Central memory CD8-positive, alpha-beta T cell (primary cell): ENCODE measurements around the gene SLAMF9.

Experiments used
- ATAC-seq: fragments of 150-1000 bp; cut with Tn5 transposase; replicated peaks from 2 replicates; pipeline ENCODE4 v1.10.0; 2022; ENCODE audit warnings: mild to moderate bottlenecking, moderate FRiP score, moderate number of reproducible peaks; ENCODE audit not compliant: poor library complexity, severe bottlenecking; ENCODE audit errors: extremely low read depth
- DNase-seq, 2 donors: peaks; one replicate each; pipeline ENCODE4 v3.0.0; 2021; ENCODE audit warnings: low spot score in 2 of 2
- H3K27ac Mint-ChIP-seq: one replicate; pipeline ENCODE4 v1.8.0; 2022; ENCODE audit warnings: low read depth, mild to moderate bottlenecking, moderate library complexity, mixed read lengths
- H3K27me3 Mint-ChIP-seq: one replicate; pipeline ENCODE4 v1.8.0; 2022; ENCODE audit warnings: mixed read lengths
- H3K36me3 Mint-ChIP-seq: one replicate; pipeline ENCODE4 v1.8.0; 2022; ENCODE audit warnings: mild to moderate bottlenecking, moderate library complexity, mixed read lengths; ENCODE audit not compliant: insufficient read depth
- H3K4me1 Mint-ChIP-seq: one replicate; pipeline ENCODE4 v1.8.0; 2022; ENCODE audit warnings: mixed read lengths
- H3K4me3 Mint-ChIP-seq: one replicate; pipeline ENCODE4 v1.8.0; 2022; ENCODE audit warnings: mild to moderate bottlenecking, moderate library complexity, mixed read lengths
- H3K9me3 Mint-ChIP-seq: one replicate; pipeline ENCODE4 v1.8.0; 2022; ENCODE audit warnings: mixed read lengths

SLAMF9 gene

GRCh38 chr1:159924791-159925718 lies 29.0 kb downstream of the SLAMF9 start, which contains the start of gene TAGLN2:
Gene TAGLN2, minus strand, starts transcription at chr1:159925507. Its CDS starts 4,998 bp downstream, at chr1:159920509.
- peaks cover 63% of the 10 kb centered on the region for H3K4me1 Mint-ChIP-seq
- H3K9me3 Mint-ChIP-seq = no peaks in the 10 kb centered on the region
- H3K4me3 Mint-ChIP-seq = peak within 1 kb of the TSS; percentile 96
- peak within 1 kb of the TSS; percentile 100 for H3K27ac Mint-ChIP-seq
- peaks cover 60% of the 10 kb centered on the region for H3K36me3 Mint-ChIP-seq
- ATAC-seq = peak; percentile 44
- peak; percentile 81 to 86 for DNase-seq
- no peaks in the 10 kb centered on the region for H3K27me3 Mint-ChIP-seq

GRCh38 chr1:159924025-159924790 lies 29.8 kb downstream of the SLAMF9 start:
- ATAC-seq = peak; percentile 50
- peak overlapping the region; percentile 100 for H3K27ac Mint-ChIP-seq
- DNase-seq = peak; percentile 66 to 73
- no peaks in the 10 kb centered on the region for H3K27me3 Mint-ChIP-seq
- H3K4me3 Mint-ChIP-seq = peak overlapping the region; percentile 96
- H3K9me3 Mint-ChIP-seq = no peaks in the 10 kb centered on the region
- H3K36me3 Mint-ChIP-seq = peaks cover 68% of the 10 kb centered on the region
- peaks cover 71% of the 10 kb centered on the region for H3K4me1 Mint-ChIP-seq

- H3K36me3 Mint-ChIP-seq = peaks cover 73% of the 10 kb centered on the region
- peaks cover 75% of the 10 kb centered on the region for H3K4me1 Mint-ChIP-seq
- H3K27me3 Mint-ChIP-seq = no peaks in the 10 kb centered on the region
- DNase-seq (peak; percentile 82 to 95), ATAC-seq (peak; percentile 68)
- no peaks in the 10 kb centered on the region for H3K9me3 Mint-ChIP-seq
- peak overlapping the region; percentile 96 for H3K4me3 Mint-ChIP-seq
- peak overlapping the region; percentile 100 for H3K27ac Mint-ChIP-seq
These were observed 30.6 kb downstream of the SLAMF9 start for GRCh38 chr1:159923203-159924024.

GRCh38 chr1:159922511-159923202 lies 31.4 kb downstream of the SLAMF9 start:
- DNase-seq (peak in 1 of 2 donors; percentile 25), ATAC-seq (no peak)
- Mint-ChIP-seq H3K27ac (peak overlapping the region; percentile 100), H3K36me3 (peaks cover 80% of the 10 kb centered on the region), H3K9me3 (no peaks in the 10 kb centered on the region), H3K27me3 (no peaks in the 10 kb centered on the region), H3K4me1 (peaks cover 82% of the 10 kb centered on the region), H3K4me3 (peak overlapping the region; percentile 96)

GRCh38 chr1:159921700-159922504 lies 32.1 kb downstream of the SLAMF9 start:
- peak in 1 of 2 donors; percentile 40 for DNase-seq

GRCh38 chr1:159921251-159921650 lies 32.8 kb downstream of the SLAMF9 start:
- Mint-ChIP-seq H3K27me3 (no peaks in the 10 kb centered on the region), H3K36me3 (peaks cover 88% of the 10 kb centered on the region), H3K4me3 (peak overlapping the region; percentile 96), H3K27ac (peak overlapping the region; percentile 100), H3K4me1 (peaks cover 81% of the 10 kb centered on the region), H3K9me3 (no peaks in the 10 kb centered on the region)
- DNase-seq (no peak), ATAC-seq (no peak)

More at GRCh38 chr1:159921700-159922504, 32.1 kb downstream of the SLAMF9 start:
- Mint-ChIP-seq H3K27ac (peak overlapping the region; percentile 100), H3K4me1 (peaks cover 84% of the 10 kb centered on the region), H3K4me3 (peak overlapping the region; percentile 96), H3K27me3 (no peaks in the 10 kb centered on the region), H3K9me3 (no peaks in the 10 kb centered on the region), H3K36me3 (peaks cover 84% of the 10 kb centered on the region)
- ATAC-seq = no peak

GRCh38 chr1:159920651-159921050 lies 33.4 kb downstream of the SLAMF9 start:
- H3K36me3 Mint-ChIP-seq = peaks cover 82% of the 10 kb centered on the region
- H3K4me1 Mint-ChIP-seq = peaks cover 81% of the 10 kb centered on the region

GRCh38 chr1:159920202-159920601 lies 33.8 kb downstream of the SLAMF9 start:
- peaks cover 78% of the 10 kb centered on the region for H3K36me3 Mint-ChIP-seq
- no peak overlapping the region for H3K4me3 Mint-ChIP-seq

More at GRCh38 chr1:159920651-159921050, 33.4 kb downstream of the SLAMF9 start:
- ATAC-seq (no peak), DNase-seq (no peak)
- Mint-ChIP-seq H3K4me3 (peak overlapping the region; percentile 96), H3K9me3 (no peaks in the 10 kb centered on the region), H3K27ac (peak overlapping the region; percentile 100), H3K27me3 (no peaks in the 10 kb centered on the region)

GRCh38 chr1:159919236-159919865 lies 34.7 kb downstream of the SLAMF9 start:
- Mint-ChIP-seq H3K9me3 (no peaks in the 10 kb centered on the region), H3K4me3 (no peak overlapping the region), H3K36me3 (peaks cover 71% of the 10 kb centered on the region), H3K27ac (peak overlapping the region; percentile 100), H3K27me3 (no peaks in the 10 kb centered on the region), H3K4me1 (peaks cover 80% of the 10 kb centered on the region)
- DNase-seq (no peak), ATAC-seq (no peak)

More at GRCh38 chr1:159920202-159920601, 33.8 kb downstream of the SLAMF9 start:
- ATAC-seq = no peak
- peaks cover 77% of the 10 kb centered on the region for H3K4me1 Mint-ChIP-seq
- no peaks in the 10 kb centered on the region for H3K9me3 Mint-ChIP-seq
- no peaks in the 10 kb centered on the region for H3K27me3 Mint-ChIP-seq
- peak overlapping the region; percentile 100 for H3K27ac Mint-ChIP-seq
- no peak for DNase-seq

GRCh38 chr1:159918352-159919200 lies 35.5 kb downstream of the SLAMF9 start:
- no peak for DNase-seq
- no peaks in the 10 kb centered on the region for H3K9me3 Mint-ChIP-seq
- no peak for ATAC-seq
- no peaks in the 10 kb centered on the region for H3K27me3 Mint-ChIP-seq
- H3K4me1 Mint-ChIP-seq = peaks cover 82% of the 10 kb centered on the region
- H3K27ac Mint-ChIP-seq = peak overlapping the region; percentile 100
- H3K36me3 Mint-ChIP-seq = peaks cover 66% of the 10 kb centered on the region
- no peak overlapping the region for H3K4me3 Mint-ChIP-seq
